Caco-2 (cell line): ENCODE data around the gene SLIT3. TPM values are rescaled to one million over a fixed set of nuclear protein-coding genes. Genes with fewer than 3 reads are reported as not detected.

Experiments used
- BruUV-seq: library from RNA; stranded (reverse); fragments of 400-500 nt; replicated peaks from 2 replicates; lab custom pipeline; 2021; lab: Mats Ljungman, UMichigan
- CTCF ChIA-PET: fragments of 300-600 bp; sonication (Branson Sonifier 250); formaldehyde crosslinking; loops from one replicate; lab custom pipeline; 2022; ENCODE audit warnings: antibody characterized with exemption; lab: Charles Lee
- POLR2A ChIA-PET: fragments of 300-600 bp; sonication (Branson Sonifier 250); formaldehyde crosslinking; loops from one replicate; lab custom pipeline; 2022; ENCODE audit warnings: antibody characterized with exemption; lab: Charles Lee
- DNase-seq, 2 experiments: peaks; one replicate each; pipeline versions ENCODE4 v3.0.0 to v3.0.0-alpha.2; 2020 to 2022
- H3K27me3 ChIP-seq: replicated peaks from 2 replicates; pipeline ENCODE4 v1.6.0; 2011; ENCODE audit warnings: low read length; ENCODE audit not compliant: control insufficient read depth, insufficient read depth
- H3K36me3 ChIP-seq: 2 replicates; pipeline ENCODE4 v1.5.1; 2011; ENCODE audit warnings: low read length; ENCODE audit not compliant: control insufficient read depth, insufficient read depth
- H3K4me1 ChIP-seq: fragments of 250-450 bp; sonication (Bioruptor Pico); 2 replicates; pipeline ENCODE4 v1.5.1; 2020; ENCODE audit warnings: mild to moderate bottlenecking
- H3K4me3 ChIP-seq: 2 replicates; pipeline ENCODE4 v1.5.1; 2011; ENCODE audit warnings: low read depth, mild to moderate bottlenecking, control low read depth, low read length
- H3K9me3 ChIP-seq: fragments of 250-450 bp; sonication (Bioruptor Pico); 2 replicates; pipeline ENCODE4 v1.5.1; 2020; ENCODE audit warnings: mild to moderate bottlenecking, moderate library complexity
- H3K27ac Mint-ChIP-seq: one replicate; pipeline ENCODE4 v1.8.0; 2022; ENCODE audit warnings: mixed read lengths; ENCODE audit not compliant: unreplicated experiment
- H3K27me3 Mint-ChIP-seq: one replicate; pipeline ENCODE4 v1.8.0; 2022; ENCODE audit warnings: mixed read lengths; ENCODE audit not compliant: insufficient read depth, unreplicated experiment
- H3K36me3 Mint-ChIP-seq: one replicate; pipeline ENCODE4 v1.8.0; 2022; ENCODE audit warnings: mild to moderate bottlenecking, mixed read lengths; ENCODE audit not compliant: insufficient read depth, unreplicated experiment
- H3K4me1 Mint-ChIP-seq: one replicate; pipeline ENCODE4 v1.8.0; 2022; ENCODE audit warnings: low read depth, mixed read lengths; ENCODE audit not compliant: unreplicated experiment
- H3K4me3 Mint-ChIP-seq: one replicate; pipeline ENCODE4 v1.8.0; 2022; ENCODE audit warnings: mild to moderate bottlenecking, moderate library complexity, mixed read lengths; ENCODE audit not compliant: unreplicated experiment
- H3K9me3 Mint-ChIP-seq: one replicate; pipeline ENCODE4 v1.8.0; 2022; ENCODE audit warnings: mixed read lengths; ENCODE audit not compliant: unreplicated experiment
- CTCF ChIP-seq, 2 experiments: fragments of 200-600 bp in 1 of 2; IDR thresholded peaks; 1 replicate in 1 of 2; 2 replicates in 1 of 2; pipeline versions ENCODE4 v1.5.1 to v1.8.0; 2011 to 2022; ENCODE audit warnings: antibody characterized with exemption in 1 of 2, control low read depth in 1 of 2, inconsistent platforms in 1 of 2, low read depth in 1 of 2, low read length in 1 of 2, mild to moderate bottlenecking in 1 of 2, moderate library complexity in 1 of 2; ENCODE audit not compliant: insufficient read depth in 1 of 2, severe bottlenecking in 1 of 2, unreplicated experiment in 1 of 2
- intact Hi-C: fragments of 100-400 bp; cut with micrococcal nuclease; formaldehyde crosslinking; loops from one replicate; pipeline ENCODE4 v1.10.0; 2022; ENCODE audit not compliant: unreplicated experiment
- total RNA-seq: library from RNA; stranded (reverse); gene quantifications from 2 replicates; pipeline ENCODE4 v1.2.3, GENCODE V29; 2022

SLIT3 gene
- total RNA-seq, 1 experiment from 2014 or later: 2.1 TPM

GRCh38 chr5:168852329-168852728, 448.6 kb downstream of the SLIT3 start:
- Mint-ChIP-seq H3K9me3 (no peaks in the 10 kb centered on the region), H3K36me3 (no peaks in the 10 kb centered on the region), H3K27me3 (peaks cover 2% of the 10 kb centered on the region), H3K27ac (no peak overlapping the region), H3K4me1 (no peaks in the 10 kb centered on the region), H3K4me3 (no peak overlapping the region)
- Histone ChIP-seq H3K9me3 (no peaks in the 10 kb centered on the region), H3K27me3 (no peaks in the 10 kb centered on the region; the same call in 1 of the 2 replicates), H3K36me3 (no peaks in the 10 kb centered on the region), H3K4me1 (no peaks in the 10 kb centered on the region), H3K4me3 (no peak overlapping the region)
- TF ChIP-seq CTCF (IDR thresholded peaks at IDR 0.05; ENCODE audit: insufficient read depth in 1 of 2, low read depth in 1 of 2, low read length in 1 of 2, severe bottlenecking in 1 of 2, unreplicated experiment in 1 of 2): no peak
- ChIA-PET CTCF (no interaction called here), POLR2A (no interaction called here)
- intact Hi-C loops: no loop called here
- no peak for DNase-seq
- no TSS peak for BruUV-seq

- intact Hi-C loops: no loop called here
- Mint-ChIP-seq H3K4me3 (no peak overlapping the region), H3K4me1 (no peaks in the 10 kb centered on the region), H3K27me3 (peaks cover 2% of the 10 kb centered on the region), H3K9me3 (no peaks in the 10 kb centered on the region), H3K27ac (no peak overlapping the region), H3K36me3 (no peaks in the 10 kb centered on the region)
- no TSS peak for BruUV-seq
- no peak for TF ChIP-seq CTCF (IDR thresholded peaks at IDR 0.05; ENCODE audit: insufficient read depth in 1 of 2, low read depth in 1 of 2, low read length in 1 of 2, severe bottlenecking in 1 of 2, unreplicated experiment in 1 of 2)
- H3K9me3 ChIP-seq: no peaks in the 10 kb centered on the region
- no peaks in the 10 kb centered on the region for H3K36me3 ChIP-seq
- ChIA-PET POLR2A (no interaction called here), CTCF (no interaction called here)
- H3K4me3 ChIP-seq: no peak overlapping the region
- H3K4me1 ChIP-seq: no peaks in the 10 kb centered on the region
- no peaks in the 10 kb centered on the region; the same call in 1 of the 2 replicates for H3K27me3 ChIP-seq
- DNase-seq: no peak
Observed at GRCh38 chr5:168851902-168852321, 449.0 kb downstream of the SLIT3 start.

GRCh38 chr5:168850683-168851082, 450.3 kb downstream of the SLIT3 start:
- H3K4me1 ChIP-seq: no peaks in the 10 kb centered on the region
- no peaks in the 10 kb centered on the region; the same call in 1 of the 2 replicates for H3K27me3 ChIP-seq
- POLR2A ChIA-PET: no interaction called here
- Mint-ChIP-seq H3K27ac (no peak overlapping the region), H3K9me3 (no peaks in the 10 kb centered on the region), H3K27me3 (peaks cover 3% of the 10 kb centered on the region), H3K36me3 (no peaks in the 10 kb centered on the region), H3K4me3 (no peak overlapping the region), H3K4me1 (no peaks in the 10 kb centered on the region)
- intact Hi-C loops: no loop called here
- H3K4me3 ChIP-seq: no peak overlapping the region
- DNase-seq: no peak
- no peaks in the 10 kb centered on the region for H3K9me3 ChIP-seq
- no TSS peak for BruUV-seq
- CTCF ChIA-PET: no interaction called here
- no peak for TF ChIP-seq CTCF (IDR thresholded peaks at IDR 0.05; ENCODE audit: insufficient read depth in 1 of 2, low read depth in 1 of 2, low read length in 1 of 2, severe bottlenecking in 1 of 2, unreplicated experiment in 1 of 2)
- no peaks in the 10 kb centered on the region for H3K36me3 ChIP-seq
